Hematopoietic multipotent progenitor cell (in vitro differentiated cells): Measurements from ENCODE around the gene ARHGAP25. TPM values are rescaled to one million over a fixed set of nuclear protein-coding genes. Genes with fewer than 3 reads are reported as not detected.
A peak's percentile ranks its signal among the peaks of the same experiment; 100 is the strongest.

Source experiments
- DNase-seq, 3 donors: peaks; one replicate each; pipeline ENCODE4 v3.0.0-alpha.2; 2011 to 2015; ENCODE audit warnings: low read depth in 2 of 3, low spot score in 2 of 3
- total RNA-seq: library from RNA; depleted of rRNA; stranded (reverse); fragments of >200 nt; gene quantifications from one replicate; pipeline ENCODE4 v1.2.3, GENCODE V29; 2012

Gene ARHGAP25
- total RNA-seq, 1 donor = 43.6 TPM

DNA sequence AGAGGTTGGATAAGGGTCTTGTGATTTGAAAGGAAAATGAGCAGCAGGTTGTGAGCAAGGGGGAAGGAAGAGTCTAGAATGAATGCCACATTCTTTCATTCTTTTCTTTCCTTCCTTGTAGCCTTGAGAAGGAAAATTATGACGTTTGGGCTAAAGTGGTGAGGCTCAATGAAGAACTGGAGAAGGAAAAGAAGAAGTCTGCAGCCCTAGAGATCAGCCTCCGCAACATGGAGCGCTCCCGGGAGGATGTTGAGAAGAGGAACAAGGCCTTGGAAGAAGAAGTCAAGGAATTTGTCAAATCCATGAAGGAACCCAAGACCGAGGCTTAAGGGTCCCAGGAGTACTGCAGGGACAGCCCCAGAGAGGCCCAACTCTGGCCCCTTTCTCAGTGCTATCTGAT, 91.3 kb downstream of the ARHGAP25 start:
- DNase-seq = no peak

DNA sequence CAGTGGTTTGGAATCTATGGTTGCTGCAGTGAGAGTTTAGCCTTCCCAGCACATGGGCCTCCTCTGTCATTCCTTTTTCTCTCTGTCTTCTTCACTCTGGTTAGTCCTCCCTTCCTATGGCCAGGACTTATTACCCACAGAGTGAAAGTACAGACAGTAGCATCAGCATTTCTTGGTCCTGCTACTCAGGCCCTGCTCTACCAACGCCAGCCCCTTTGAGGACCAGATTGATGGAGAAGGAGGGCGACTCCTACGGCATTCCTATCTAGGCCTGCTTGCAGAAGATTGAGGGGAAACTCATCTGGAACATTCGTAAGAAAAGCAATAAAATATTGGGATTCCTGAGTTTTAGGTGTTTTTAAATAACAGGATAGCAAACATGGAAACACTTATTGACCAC, 93.1 kb downstream of the ARHGAP25 start:
- DNase-seq = no peak

DNA sequence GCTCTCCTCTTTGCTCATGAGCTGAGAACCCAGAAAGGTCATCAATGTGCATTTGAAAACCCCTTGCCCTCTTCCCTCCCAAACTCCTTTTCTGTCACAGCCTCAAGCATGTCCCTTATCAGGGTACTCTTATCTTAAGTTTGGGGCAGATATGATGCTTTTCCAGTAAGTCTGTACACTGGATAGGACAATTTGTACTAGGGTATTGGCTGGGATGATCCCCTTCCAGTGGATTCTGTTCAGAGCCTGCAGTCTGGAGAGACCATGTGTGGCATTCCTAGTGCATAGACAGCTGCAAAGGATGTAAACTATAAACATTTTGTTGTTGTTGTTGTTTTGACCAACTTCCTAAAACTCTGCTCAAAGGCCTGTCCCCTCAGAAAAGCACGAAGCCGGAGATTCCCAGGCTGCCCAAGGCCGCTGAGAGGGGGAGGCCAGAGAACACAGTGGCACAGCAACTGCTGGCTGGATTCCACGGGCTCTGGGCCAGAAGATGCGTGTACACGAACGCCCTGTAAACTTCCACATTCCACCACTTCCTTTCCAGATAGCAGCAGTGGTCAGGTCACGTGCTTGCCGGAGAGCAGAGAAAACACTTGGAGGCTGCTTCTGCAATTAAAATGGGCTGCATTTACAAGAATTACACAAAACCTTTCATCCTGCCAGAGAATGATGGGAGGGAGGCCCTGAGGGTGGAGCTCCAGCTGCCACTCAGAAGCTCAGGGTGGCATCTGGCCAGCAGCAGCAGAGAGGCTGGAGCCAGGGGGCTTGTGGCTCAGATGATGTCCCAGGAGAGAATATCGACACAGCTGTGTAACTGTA, 94.5 kb downstream of the ARHGAP25 start:
- DNase-seq = peak; percentile 39 to 97 (median 96)

DNA sequence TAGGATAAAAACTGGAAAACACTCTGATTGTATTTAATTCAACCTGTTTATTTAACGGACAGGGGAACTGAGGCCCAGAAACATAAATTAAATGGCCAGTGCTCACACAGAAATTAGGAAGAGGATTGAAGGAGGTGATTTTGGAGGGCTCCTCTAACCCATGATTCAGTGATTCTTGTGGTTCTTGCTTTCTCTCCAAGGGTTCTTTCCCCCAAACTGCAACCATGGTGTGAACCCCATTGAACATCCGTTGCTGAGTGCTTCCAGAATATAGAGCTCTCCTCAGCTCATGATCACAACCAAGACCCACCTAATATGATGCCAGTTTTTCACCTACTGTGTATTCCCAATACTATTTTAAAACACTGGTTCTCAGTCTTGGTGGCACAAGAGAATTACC, 95.1 kb downstream of the ARHGAP25 start:
- DNase-seq = no peak

DNA sequence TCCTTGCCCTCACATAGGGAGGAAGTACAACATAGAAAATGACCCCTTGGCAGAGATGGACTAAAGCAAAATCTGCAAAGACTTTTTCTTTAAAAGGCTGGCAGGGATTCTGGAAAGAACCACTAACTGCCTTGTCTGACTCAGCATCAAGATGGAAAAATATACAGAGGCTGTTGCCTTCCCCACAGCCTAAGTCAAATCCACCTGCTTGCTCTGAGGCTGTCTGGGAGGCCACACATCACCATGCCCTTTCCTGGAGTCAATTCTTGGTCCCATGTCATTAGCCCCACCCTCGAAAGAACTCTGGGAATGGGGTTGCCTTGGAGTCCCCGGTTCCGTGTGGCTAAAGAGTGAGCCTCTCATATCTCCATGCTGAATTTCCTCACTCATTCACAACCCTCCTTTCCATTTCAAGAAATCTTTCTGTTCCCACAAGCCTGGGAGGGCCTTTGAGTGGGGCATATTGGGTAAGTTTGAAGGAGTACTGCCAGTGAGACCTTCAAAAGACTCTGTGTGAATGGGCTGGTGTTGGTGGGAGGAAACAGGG, 97.1 kb downstream of the ARHGAP25 start:
- DNase-seq = no peak

DNA sequence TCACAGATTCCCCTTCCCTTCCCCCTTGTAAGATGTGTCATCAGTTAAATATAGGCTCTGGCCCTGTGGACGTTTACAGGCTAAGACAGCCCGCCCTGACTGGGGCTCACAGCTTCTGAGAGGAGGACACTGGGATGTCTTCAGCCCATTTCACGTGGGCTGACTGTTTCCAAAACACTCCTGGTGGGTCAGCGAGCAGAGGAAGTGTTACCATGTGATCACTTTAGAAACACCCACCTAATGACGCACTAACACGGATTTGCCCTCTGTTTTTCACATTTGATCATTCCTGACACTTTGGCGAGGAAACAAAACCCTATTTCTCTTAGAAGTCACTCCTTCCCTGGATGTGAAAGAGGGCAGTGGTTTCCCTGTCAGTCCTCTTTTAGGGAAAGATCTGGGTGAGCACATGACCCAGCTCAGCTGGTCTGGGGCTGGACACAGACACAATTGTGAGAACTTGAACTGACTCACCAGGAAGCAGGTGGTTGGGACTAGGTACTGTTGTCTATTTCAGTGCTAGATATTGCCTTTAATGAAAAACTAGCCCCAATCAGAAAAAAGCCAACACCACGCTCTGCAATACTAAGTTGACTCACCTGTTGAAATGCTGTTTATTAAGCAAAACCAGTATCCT, 97.7 kb downstream of the ARHGAP25 start:
- DNase-seq = peak in 2 of 3 donors; percentile 40 to 56

DNA sequence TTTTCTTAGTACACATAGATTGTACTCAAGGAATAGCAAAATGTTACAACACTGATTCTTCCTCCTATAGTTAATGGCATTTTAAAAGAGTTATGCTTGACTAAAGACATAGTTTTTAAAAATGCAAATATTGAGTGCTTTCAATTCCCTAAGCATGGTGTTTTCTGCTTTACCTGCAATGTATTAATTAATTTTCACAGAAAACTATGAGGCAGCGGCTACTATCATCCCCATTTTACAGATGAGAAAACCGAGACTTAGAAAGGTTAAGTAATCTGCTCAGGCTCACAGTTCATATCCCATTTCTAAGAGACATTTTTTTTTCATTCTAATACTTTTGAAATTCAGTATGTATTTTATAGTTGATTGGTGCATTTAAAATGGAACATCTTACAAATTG, 98.6 kb downstream of the ARHGAP25 start:
- DNase-seq = no peak

DNA sequence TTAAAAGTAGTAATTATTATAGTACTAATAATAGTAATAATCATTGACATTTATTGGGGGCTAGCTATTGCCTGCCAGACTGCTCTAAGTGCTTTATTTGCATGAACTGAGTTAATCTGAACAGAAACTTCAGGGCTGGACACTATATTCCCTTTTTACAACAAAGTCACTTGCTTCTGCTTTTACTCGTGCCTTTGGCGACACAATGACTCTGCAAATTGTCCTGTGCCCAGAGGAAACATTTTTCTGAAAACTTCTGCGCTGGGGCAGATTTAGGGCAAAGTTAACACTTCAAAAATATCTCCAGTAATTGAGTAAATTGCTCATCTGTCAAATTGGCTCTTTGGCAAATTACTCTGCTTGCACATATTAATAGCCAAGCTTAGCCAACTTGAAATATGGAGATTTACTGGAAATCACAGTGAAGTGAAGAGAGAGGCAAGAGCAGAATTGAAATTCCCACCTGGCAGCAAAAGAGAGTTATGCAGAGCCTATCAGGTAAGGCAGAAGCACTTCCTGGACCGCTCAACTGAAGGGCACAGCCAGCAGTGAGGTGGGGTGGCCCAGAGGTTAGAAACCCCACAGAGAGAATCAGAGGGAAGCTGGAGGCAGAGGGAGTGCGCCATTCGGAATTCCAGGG, 100.2 kb downstream of the ARHGAP25 start:
- DNase-seq = peak in 2 of 3 donors; percentile 62 to 77

DNA sequence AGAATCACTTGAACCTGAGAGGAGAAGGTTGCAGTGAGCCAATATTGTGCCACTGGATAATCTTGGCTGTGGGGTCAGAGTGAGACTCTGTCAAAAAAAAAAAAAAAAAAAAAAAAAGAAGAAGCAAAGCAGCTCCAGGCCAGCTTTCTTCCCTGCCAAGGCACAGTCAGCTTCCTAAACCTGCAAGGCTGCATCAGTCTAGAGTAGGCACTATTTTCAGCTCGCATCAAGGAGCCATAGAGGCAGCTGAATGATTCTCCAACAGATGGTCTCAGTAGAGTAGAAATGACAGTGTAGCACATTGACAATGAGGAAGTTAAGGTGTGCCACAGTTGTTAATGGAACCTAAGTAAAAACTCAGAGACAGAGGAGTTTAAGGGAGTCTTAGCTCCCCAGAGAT, 101.0 kb downstream of the ARHGAP25 start:
- peak in 1 of 3 donors; percentile 68 for DNase-seq

DNA sequence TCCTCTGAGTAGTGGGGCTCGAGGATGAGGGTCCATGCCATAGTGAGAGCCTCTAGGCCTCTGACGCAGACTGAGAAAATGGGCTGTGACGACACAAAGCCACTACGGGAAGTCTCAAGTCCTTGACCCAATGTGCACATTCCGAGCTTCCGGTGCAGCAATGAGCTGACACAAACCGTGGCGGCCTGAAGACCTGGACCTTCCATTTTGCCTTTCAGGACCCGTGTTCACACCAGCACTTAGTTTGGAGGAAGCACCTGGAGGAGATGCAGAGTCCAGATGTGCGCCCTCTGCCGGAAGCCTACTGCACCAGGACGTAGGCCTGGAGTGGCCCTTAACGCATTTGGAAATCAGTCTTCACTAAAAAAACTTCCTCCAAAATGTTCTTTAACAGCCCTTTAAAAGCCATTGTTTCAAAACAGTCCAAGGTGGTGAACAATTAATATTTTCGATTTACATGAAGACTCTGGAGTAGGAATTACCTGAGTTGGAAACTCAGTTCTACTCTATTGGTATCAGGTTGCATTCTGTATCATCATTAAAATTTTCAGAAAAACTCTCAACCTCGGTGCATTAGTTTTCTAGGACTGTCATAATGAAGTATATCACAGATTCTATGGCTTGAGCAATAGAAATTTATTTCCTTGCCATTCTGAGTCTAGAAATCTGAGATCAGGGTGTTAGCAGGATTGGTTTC, 102.7 kb downstream of the ARHGAP25 start:
- peak; percentile 48 to 91 (median 76) for DNase-seq

DNA sequence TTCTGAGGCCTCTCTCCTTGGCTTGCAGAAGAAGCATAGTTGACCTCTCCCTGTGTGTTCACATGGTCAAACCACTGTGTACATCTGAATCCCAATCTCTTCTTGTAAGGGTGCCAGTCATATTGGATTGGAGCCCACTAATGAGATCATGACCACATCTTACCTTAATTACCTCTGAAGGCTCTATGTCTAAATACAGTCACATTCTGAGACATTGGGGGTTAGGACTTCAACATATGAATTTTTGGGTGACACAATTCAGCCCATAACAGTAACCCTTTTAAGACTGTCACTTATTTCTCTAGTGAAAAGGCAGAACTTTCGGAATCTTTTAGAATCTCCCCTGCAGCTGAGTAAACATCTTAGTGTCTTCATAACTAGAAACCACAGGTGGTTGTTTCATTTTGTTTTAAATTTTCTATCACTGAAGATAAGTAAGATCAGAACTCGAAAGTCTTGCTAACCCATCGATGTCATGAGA, 103.3 kb downstream of the ARHGAP25 start:
- DNase-seq = no peak

DNA sequence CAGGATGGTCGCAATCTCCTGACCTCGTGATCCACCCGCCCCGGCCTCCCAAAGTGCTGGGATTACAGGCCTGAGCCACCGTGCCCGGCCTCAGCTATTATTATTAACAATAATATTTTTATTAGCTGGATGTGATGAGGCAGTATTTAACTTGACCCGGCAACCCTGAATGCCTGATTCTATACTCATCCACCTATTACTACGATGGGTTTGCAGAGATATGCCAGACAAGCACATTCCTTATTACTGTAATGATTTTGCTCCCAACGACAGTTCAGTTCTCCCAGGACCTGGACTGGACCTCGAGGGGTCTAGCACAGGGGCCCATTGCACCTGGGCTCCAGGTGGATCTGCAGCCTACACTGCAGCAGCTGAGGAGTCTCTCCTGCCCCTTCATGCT, 104.0 kb downstream of the ARHGAP25 start:
- no peak for DNase-seq

DNA sequence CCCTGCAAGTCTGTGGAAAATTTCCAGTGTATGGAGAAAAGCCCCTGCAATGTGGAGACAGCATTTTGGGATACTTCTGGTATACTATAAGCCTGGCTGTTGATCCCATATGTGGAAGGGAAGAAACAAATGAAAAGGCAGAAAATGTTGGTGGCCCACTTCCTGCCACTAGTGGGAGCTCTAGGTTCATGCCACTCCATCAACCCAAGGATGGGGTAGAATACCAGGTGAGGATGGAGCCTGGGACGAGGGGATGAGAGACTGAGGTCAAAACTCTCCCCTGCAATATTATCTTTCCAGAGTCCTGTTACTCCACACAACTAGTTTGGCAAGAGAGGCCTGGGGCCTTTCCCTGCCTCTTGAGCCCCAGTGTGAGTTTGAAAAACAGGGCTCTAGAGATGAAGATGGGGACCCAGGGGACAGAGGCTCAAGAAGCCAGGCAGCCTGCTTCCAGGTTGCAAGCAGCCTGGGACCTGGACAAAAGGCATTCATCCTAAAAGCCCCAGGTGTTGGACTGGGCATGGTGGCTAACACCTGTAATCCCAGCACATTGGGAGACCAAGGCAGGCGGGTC, 104.7 kb downstream of the ARHGAP25 start:
- peak in 1 of 3 donors; percentile 39 for DNase-seq

DNA sequence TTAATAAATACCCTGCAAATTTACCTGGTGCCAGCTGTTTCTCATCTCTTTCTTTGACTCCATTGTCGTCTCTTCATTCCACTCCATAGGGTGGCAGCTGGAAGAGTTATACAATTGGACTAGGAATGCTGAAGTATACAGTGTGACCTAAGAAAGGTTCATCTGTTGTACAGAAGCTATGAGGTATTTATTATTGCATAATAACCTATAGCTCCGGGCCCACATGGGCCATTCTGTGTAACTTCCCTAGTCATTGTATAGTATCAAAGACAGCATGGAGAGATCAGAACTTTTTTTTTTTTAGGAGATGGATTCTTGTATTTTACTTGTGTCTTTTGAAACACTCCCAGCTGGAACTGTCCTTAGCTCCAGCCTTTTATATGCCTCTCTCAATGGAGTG, 110.4 kb downstream of the ARHGAP25 start:
- no peak for DNase-seq

DNA sequence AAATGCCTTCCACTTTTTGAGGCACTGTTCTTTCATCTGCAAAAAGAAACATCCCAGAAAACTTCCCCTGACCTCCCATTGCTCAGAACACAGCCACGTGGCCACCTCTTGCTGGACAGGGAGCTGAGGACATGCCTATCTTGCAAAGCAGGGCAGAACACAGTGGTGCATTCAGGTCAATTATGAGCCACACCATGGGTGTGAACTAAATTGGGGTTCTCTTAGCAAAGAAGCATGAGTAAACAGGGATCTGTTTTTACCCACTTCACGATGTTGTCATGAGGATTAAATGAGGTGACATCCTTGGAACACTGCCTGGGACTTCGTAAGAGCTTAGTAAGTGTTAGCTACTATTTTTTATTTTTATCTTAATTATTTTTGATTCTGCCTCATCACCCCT, 111.5 kb downstream of the ARHGAP25 start:
- no peak for DNase-seq

DNA sequence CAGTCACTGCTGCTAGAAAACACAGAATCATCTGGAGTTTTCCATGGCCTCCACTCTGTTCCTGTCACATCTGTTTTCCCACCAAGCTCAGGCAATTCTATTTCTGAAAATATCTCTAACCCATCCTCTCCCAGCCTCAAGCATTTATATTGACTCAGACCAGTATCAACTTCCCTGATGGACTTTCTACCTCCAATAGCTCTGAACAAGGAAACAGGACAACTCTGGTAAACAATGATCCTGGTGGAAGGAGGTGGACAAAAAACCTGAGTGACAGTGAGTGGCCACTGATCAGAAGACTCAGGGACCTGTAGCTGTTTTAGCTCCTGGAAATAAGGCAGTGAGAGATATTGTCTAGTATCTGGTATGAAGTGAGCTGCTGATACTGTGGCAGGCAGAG, 113.1 kb downstream of the ARHGAP25 start:
- no peak for DNase-seq

DNA sequence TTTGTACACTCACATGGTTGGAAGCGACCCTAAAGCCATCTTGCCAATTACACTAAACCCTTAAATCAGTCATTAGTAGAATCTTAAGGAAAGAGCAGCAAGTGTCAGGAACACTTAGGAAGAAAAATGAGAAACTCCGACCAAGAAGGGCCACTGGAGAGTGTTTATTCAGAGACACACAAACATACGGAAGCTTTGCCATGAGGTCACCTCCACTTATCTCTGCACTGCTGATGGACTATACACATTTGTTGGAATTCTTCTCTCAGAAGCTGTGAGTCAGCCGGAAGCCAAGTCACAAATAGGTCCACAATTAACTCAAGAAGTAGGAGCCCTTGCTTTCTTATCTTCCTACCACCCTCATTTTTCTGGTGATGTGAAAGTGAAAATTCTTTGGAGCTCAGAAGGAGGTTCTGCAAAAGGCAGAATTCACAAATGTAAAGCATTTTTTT, 115.0 kb downstream of the ARHGAP25 start:
- no peak for DNase-seq

DNA sequence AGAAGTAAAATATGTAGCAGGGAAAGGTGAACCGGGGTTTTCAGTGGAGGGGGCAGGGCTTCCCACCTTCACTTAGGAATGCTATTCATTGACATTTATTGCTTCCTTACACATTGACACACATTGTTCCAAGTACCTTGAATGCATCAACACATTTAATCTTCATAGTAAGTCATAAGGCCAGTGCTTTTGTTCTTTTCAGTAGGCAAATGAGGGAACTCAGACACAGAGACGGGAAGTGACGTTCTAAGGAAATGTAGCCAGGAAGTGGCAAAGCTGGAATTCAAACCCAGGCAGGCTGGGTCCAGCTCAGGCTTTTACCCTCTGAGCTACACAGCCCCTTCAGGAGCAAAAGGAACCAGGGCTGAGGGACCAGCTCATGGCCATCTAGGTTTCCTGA, 115.9 kb downstream of the ARHGAP25 start:
- DNase-seq = no peak

DNA sequence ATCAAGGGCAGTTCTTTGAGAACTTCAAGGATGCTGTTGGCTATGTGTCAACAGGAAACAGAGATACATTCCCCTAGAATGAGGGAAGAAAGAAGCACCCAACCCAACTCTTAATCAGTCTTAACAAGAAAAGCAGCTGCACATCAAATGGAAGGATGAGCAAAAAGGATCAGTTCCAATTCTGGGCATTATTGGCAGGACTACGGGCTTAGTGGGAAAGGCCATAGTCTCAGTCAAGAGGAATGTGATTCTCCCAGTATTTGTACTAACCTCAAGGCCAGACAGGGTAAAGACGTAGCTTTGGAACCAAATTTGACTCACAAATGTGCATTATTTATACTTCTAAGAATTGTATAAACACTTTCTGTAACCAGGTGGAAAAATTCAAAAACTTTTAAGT, 118.4 kb downstream of the ARHGAP25 start:
- DNase-seq = no peak

DNA sequence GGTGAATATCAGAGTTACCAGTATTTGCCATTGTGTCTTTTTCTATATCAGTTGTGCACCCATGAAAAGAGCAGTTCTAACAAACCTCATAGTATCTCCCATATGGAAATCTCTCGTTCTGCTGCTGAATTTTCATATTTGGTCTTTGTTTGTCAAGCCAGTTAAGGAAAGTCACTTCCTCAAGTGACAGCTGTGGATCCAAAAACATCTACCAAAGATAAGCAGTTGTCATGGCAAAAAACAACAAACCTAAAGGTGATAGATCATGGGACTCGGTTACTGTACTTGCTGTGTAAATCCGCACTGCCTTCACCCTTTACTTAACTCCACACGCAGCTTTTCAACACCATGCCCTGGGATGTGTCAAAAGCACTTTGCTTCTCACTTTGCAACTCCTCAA, 119.3 kb downstream of the ARHGAP25 start:
- DNase-seq = no peak
